ENCODE results near the gene ASB12. TPM values are rescaled to one million over a fixed set of nuclear protein-coding genes. Genes with fewer than 3 reads are reported as not detected.

The ASB12 gene
- total RNA-seq, 2 experiments from 2014 or later = 0.17 TPM; not detected in 1

Other genes starting within 250 kb of the ASB12 start
- 1 to 10 TPM; 2.2 to 2.4 TPM for gene AMER1, start 24.9 kb downstream of the ASB12 start, total RNA-seq
- gene MTMR8, start 164.8 kb upstream of the ASB12 start, total RNA-seq = 1 to 10 TPM; 3.5 to 6.4 TPM